ENCODE measurements around the gene FHOD3. TPM values are rescaled to one million over a fixed set of nuclear protein-coding genes. Genes with fewer than 3 reads are reported as not detected.

FHOD3 gene
- polyA plus RNA-seq, 2 of the 4 experiments (the other 2 are of a cell fraction) = 2.5 to 3.6 TPM

DNA sequence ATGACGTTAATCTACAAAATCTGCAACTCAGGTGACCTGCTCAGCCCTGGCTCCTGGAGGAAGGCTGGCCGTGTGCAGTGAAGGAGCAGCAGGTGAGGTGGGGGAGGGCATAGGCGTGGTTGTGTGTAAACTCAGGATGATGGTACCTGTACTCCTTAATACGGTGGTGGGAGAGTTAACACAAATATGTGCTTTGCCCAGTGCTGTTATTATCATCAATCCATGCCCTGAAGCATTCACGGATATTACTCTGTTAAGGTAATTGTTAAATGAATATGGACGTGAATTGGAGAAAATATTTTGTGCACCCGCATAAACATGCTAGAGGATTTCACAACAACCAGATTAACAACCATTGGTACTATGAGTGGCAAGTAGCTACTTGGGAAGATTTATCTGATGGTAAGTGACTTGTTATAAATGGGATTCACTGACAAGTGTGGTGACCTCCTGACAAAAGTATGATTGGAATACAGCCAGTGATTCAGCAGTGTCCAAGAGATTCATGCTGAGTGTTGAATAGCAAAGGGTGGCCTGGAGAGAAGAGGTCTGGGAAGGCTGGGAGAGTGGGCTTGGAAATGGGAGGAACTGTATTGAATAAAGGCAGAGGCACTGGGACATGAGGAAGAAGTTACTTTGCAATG is 337.2 kb downstream of the FHOD3 start:
- H3K27ac ChIP-seq = no peak overlapping the region
- no peak overlapping the region for H3K4me2 ChIP-seq
- DNase-seq (ENCODE audit: low read depth in 1 of 2, low spot score in 1 of 2) (no peak), ATAC-seq (no peak), FAIRE-seq (no peak)
- POLR2A ChIA-PET = no interaction called here
- H3K9me3 ChIP-seq = no peaks in the 10 kb centered on the region
- no peaks in the 10 kb centered on the region for H3K4me1 ChIP-seq
- CTCF ChIA-PET = no interaction called here
- H3K4me3 ChIP-seq = no peak overlapping the region
- TF ChIP-seq RCOR1 (IDR thresholded peaks at IDR 0.05; ENCODE audit: low read depth, low read length) = no peak
- no peak for TF ChIP-seq ZC3H11A (IDR thresholded peaks at IDR 0.05)
- TF ChIP-seq RNF2 (IDR thresholded peaks at IDR 0.05; ENCODE audit: borderline replicate concordance, low read depth) = no peak
- no peak for TF ChIP-seq HEYL (CRISPR knock-in tag; IDR thresholded peaks at IDR 0.05)
- no peak for TF ChIP-seq HOXB13 (CRISPR knock-in tag; IDR thresholded peaks at IDR 0.05; ENCODE audit: low read depth)
- TF ChIP-seq FOSL2 (IDR thresholded peaks at IDR 0.05) = no peak
- TF ChIP-seq FOSL2 (CRISPR knock-in tag; IDR thresholded peaks at IDR 0.05) = no peak
- no peak for TF ChIP-seq ZSCAN20 (CRISPR knock-in tag; IDR thresholded peaks at IDR 0.05)
- TF ChIP-seq ZFP36 (IDR thresholded peaks at IDR 0.05; ENCODE audit: borderline replicate concordance, partially characterized antibody) = no peak
- TF ChIP-seq ZNF302 (CRISPR knock-in tag; IDR thresholded peaks at IDR 0.05) = no peak
- no peak for TF ChIP-seq KDM1A (IDR thresholded peaks at IDR 0.05; ENCODE audit: low read depth)
- TF ChIP-seq KDM5A (IDR thresholded peaks at IDR 0.05) = no peak
- TF ChIP-seq REST (IDR thresholded peaks at IDR 0.05) = no peak
- no peak for TF ChIP-seq TFCP2L1 (CRISPR knock-in tag; IDR thresholded peaks at IDR 0.05)
- TF ChIP-seq MAFK (IDR thresholded peaks at IDR 0.05; ENCODE audit: partially characterized antibody) = no peak
- TF ChIP-seq, protein P1, sequence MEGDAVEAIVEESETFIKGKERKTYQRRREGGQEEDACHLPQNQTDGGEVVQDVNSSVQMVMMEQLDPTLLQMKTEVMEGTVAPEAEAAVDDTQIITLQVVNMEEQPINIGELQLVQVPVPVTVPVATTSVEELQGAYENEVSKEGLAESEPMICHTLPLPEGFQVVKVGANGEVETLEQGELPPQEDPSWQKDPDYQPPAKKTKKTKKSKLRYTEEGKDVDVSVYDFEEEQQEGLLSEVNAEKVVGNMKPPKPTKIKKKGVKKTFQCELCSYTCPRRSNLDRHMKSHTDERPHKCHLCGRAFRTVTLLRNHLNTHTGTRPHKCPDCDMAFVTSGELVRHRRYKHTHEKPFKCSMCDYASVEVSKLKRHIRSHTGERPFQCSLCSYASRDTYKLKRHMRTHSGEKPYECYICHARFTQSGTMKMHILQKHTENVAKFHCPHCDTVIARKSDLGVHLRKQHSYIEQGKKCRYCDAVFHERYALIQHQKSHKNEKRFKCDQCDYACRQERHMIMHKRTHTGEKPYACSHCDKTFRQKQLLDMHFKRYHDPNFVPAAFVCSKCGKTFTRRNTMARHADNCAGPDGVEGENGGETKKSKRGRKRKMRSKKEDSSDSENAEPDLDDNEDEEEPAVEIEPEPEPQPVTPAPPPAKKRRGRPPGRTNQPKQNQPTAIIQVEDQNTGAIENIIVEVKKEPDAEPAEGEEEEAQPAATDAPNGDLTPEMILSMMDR (IDR thresholded peaks at IDR 0.05) = no peak
- no peak for TF ChIP-seq HOXB5 (CRISPR knock-in tag; IDR thresholded peaks at IDR 0.05)
- 53% methylated on average over 7 of the region's 7 CpGs for WGBS (ENCODE audit: missing lambda C conversion rate)

DNA sequence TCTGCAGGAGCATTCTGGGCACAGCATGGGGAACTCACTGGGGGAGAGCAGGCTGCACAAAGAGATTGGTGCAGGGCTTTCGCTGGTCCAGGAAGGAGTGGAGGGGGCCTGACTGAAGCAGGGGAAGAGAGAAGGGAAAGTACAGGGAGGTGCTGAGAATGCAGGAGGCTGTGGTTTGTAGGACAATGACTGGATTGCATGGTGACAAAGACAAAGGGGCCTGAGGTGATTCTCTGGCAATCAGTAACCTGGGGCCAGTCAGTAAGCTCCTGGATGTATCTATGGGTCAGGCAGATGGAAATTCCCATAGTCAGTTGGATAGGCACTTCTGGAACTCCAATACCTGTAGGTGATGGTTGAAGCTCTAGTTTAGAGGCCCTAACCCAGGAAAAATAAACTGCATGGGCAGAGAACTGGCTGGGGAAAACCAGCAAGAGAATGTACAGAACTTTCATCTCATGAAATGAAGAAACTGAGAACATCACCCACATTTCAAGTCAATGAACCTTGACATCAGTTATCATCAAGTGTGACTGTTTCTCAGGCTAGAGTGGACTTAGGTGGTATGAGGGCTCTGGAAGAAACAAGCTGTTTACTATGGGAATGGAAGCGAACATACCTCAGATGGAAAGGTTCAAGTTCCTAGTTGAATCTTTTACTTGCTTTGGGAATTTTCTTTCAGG is 338.0 kb downstream of the FHOD3 start:
- no peak overlapping the region for H3K4me2 ChIP-seq
- H3K27ac ChIP-seq = no peak overlapping the region
- FAIRE-seq = no peak
- POLR2A ChIA-PET = no interaction called here
- 53% methylated on average over 2 of the region's 2 CpGs for WGBS (ENCODE audit: missing lambda C conversion rate)
- H3K4me3 ChIP-seq = no peak overlapping the region
- no peaks in the 10 kb centered on the region for H3K4me1 ChIP-seq
- CTCF ChIA-PET = no interaction called here
- TF ChIP-seq EHMT2 (IDR thresholded peaks at IDR 0.05; ENCODE audit: low read depth) (no peak), E2F6 (IDR thresholded peaks at IDR 0.05; ENCODE audit: borderline replicate concordance, low read depth) (no peak), POLR2AphosphoS2 (conservative IDR thresholded peaks at IDR 0.05; ENCODE audit: low read length) (no peak), REST (IDR thresholded peaks at IDR 0.05) (no peak), SMC3 (IDR thresholded peaks at IDR 0.05) (no peak), RARB (CRISPR knock-in tag; IDR thresholded peaks at IDR 0.05) (no peak), CHD4 (IDR thresholded peaks at IDR 0.05; ENCODE audit: borderline replicate concordance) (no peak), HDAC2 (IDR thresholded peaks at IDR 0.05) (no peak), KDM1A (IDR thresholded peaks at IDR 0.05; ENCODE audit: low read depth) (no peak), RFX5 (IDR thresholded peaks at IDR 0.05) (no peak), NFE2L2 (conservative IDR thresholded peaks at IDR 0.05; ENCODE audit: low read length) (no peak)
- TF ChIP-seq, protein P2, sequence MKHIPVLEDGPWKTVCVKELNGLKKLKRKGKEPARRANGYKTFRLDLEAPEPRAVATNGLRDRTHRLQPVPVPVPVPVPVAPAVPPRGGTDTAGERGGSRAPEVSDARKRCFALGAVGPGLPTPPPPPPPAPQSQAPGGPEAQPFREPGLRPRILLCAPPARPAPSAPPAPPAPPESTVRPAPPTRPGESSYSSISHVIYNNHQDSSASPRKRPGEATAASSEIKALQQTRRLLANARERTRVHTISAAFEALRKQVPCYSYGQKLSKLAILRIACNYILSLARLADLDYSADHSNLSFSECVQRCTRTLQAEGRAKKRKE (CRISPR knock-in tag; IDR thresholded peaks at IDR 0.05; ENCODE audit: low read depth) = no peak
- H3K9me3 ChIP-seq = no peaks in the 10 kb centered on the region
- no peak for ATAC-seq
- DNase-seq (ENCODE audit: low read depth in 1 of 2, low spot score in 1 of 2) = no peak
